NCI-H1092 treated with DMSO at 0.1 percent for 48 hours (cell line): ENCODE data around the gene CARD11.
A peak's percentile ranks its signal among the peaks of the same experiment; 100 is the strongest.

ENCODE experiments used
- DNase-seq: peaks from one replicate; lab custom pipeline; 2025; lab: John Stamatoyannopoulos, UW

Gene CARD11

GRCh38 chr7:2940466-2940865 lies 103.2 kb downstream of the CARD11 start:
- no peak for DNase-seq

DNA sequence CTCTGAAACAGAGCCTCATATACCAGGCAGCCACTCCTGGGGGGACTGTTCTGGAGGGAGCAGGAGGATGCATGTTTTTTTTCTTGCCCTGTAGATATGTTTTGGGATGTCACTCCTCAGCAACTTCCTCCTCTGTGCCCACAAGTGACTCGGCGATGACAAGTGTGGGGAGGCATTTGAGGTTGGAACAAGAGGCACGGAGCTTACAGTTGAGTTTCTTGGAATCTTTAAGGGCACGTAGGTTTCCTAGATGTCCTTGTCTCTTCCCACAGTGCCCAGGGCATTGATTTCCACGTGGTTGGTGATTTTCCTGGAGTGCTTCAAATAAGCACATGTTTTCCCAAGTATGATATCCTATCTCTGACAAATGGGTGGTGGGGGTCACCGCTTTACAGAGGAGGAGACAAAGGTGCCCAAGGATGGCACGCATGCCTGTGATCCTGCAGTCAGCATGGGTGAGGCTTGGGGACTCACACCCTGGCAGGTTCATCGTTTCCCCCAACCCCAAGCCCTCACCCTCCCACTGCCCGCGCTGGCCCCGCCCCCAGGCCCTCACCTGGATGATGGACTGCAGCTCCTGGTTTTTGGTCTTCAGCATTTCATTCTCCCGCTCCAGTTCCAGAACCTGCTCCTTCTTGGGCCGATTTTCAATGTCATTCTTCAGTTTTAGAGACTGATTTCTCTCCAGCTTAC lies 104.3 kb downstream of the CARD11 start:
- DNase-seq: no peak

DNA sequence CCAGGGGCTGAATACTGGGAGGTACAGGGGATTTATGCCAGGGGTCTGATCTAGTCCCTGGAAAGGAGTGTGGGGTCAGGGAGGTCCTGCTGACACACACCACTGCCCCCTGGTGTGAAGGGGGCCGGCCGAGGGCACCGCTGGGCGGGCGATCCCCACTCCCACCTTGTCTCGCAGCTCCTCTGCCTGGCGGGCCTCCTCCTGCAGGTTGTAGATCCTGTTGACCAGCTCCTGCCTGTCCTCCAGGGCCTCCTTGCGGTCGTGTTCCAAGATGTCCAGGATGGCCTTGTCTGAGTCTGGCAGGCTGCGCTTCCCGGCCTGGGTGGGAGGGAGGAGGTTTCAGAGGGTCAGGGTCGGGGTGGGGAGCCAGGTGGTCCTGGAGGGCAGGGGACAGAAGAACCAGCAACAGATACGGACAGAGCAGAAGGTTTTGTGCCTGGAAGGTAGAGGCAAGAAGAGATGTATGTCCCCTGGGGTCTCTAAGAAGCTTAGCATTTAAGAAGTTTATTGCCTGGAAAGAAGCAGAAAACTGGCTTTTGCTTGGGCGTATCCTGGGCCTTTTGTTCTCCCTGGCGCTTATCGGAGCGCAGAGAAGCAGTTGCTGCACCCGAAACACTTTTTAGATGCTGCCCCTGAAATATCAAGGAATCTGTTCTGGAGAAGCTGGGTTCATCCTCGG lies 105.0 kb downstream of the CARD11 start:
- DNase-seq: no peak

- DNase-seq: no peak
Observed at GRCh38 chr7:2937701-2938513, 105.8 kb downstream of the CARD11 start.

DNA sequence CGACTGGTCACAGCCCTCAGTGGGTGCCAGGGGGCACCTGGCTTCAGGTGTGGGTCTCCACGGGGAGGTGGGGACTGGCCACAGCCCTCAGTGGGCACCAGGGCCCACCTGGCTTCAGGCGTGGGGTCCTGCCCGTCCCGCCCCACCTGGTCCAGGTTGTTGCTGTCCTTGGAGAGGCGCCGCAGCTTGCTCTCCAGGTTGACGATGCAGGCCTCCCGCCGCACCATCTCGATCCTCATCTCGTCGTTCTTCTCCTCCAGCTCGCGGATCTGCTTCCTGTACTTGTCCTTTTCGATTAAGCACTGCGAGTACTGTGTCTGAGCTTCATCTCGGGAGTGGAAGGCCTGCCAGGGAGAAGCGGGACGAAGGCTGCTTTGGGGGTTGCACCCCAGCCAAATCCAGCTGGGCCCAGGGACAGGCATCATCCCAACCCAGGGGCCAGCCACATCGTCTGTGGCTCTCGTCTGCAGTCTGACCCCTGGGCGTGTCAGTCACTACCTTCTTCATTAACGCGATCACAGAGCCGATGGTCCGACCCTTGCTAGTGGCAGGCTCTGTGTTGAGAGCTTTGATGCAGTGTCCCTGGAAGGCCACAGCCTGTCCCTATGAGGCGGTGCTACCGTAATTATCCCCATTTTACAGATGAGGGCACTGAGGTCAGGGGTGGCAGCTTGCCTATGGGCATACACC lies 106.6 kb downstream of the CARD11 start:
- DNase-seq: no peak

DNA sequence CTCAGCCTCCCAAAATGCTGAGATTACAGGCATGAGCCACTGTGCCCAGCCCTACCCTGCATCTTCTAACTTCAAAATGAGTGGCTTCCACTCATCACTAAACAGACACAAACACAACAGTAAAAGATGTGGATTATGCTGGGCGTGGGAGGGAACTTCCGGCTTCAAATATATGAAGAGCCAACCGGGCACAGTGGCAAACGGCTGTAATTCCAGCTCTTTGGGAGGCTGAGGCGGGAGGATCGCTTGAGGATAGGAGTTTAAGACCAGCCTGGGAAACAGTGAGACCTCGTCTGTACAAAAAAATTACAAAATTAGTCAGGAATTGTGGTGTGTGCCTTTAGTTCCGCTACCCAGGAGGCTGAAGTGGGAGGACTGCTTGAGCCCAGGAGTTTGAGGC lies 107.4 kb downstream of the CARD11 start:
- DNase-seq: no peak

DNA sequence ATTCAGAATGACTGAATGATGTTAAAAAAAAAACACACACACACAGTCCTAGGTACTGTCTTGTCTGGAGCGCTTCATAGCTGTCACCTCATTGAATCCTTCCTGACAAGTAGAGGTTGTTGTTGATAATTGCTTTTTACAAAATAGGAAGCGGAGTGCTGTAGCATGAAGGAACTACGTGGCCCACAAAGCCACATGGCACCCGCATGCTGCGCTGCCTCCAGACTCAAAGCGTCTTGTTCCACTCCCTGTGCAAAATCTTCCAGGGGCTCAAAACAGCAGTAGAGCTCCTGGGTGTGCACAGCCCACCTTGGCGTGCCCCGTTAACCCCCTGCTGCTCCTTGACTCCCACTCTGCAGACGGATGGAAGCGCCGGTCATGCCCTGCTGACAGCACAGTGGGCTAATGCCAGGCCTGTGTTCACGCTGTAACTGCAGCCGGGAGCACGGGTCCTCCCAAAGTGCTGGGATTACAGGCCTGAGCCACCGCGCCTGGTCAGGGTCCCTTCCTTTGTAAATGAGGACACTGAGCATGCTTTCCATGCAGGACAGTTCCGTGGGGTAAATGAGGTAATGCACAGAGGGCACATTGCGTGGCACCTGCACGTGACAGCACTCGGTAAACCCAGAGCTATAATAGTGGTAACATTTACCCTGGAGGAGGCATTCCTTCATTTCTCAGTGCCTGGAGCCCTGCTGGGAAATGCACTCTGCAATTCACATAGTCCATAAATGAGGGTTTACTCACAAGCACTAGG lies 108.5 kb downstream of the CARD11 start:
- DNase-seq: no peak

GRCh38 chr7:2934211-2934731 lies 109.4 kb downstream of the CARD11 start:
- no peak for DNase-seq

DNA sequence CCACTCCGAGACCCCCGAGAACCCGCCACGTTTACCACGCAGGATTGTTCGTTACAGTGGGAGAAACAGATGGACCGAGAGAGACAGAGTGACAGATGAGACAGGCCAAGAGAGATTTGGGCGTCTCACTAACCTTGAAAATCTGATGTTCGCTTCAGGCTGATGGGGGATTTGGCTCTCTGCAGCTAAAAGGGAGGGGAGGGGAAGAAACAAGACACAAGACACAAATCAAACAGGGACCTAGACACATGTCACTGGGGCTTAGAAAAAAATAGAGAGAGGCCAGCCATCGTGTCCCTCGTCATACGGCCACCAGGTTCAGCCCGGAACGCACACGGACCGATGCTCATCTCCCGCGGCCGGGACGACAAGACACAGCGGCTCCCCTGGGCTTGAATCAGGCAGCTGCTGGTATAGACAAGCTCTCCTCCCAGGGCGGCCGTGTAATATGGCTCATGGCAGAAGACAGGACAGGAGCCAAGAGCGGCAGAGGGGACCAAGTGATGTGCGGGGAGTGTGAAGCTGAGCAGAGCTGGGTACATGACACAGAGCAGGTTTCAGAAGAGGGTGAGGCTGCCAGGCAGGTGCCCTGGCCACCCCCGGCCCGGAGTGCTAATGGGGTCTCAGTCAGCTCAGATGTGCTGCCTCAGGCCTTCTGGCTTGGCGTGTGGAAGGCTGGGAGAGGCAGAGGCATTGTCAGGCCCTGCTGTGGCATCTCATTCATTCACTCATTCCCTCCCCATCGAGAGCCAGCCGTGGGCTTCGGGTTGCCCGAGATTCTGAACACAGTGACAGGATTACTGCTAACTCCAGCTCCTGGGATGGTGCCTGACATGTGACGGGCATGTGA lies 111.0 kb downstream of the CARD11 start:
- DNase-seq: no peak

DNA sequence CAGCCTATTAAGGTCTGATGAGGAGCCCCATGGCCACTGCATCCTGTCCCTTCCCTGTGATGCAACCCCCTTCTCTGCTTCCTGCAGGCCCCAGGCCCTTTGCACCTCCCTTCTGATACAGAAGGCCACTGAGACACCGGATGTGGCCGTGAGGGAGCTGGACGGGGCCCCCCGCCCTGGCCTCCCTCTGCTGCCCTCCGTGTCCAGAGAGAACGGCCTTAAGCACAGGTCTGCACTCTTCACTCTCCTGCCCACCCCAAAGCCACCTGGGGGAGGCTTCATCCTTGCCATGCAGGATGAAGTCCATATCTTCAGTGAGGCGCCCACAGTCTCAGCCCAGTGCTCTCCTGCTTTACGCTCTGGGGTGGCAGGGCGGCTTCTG lies 112.6 kb downstream of the CARD11 start:
- no peak for DNase-seq

DNA sequence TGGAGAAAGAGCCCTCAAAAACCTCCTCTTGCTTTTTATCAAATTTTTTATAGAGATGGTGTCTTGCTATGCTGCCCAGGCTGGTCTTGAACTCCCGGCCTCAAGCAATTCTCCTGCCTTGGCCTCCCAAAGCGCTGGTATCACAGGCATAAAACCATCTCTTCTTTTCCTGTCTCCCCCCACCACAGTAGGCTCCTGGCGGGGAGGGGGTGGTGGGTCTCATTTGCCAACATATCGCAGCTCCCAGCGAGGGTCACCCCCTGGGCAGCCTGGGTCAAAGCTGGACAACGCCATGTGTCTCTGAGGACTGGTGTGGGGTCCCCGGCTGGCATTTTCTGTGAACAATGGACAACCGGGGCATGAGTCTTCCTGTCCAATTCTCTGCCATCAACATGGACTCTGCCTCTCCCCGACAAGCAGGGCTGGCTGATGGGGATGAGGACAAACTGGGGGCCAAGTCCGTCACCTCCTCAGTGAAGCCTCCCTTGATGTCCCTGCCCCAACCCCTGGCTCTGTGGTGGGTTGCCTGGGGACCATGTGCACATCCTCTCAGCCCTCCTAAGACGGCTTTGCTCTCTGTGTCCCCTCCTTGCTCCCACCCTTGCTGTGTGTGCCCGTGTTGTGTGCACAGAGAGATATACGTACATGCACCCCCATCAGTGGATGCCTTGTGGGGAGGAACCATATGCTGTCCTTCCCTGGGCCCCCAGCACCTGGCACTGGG lies 113.2 kb downstream of the CARD11 start:
- no peak for DNase-seq

- no peak for DNase-seq
Observed at GRCh38 chr7:2929321-2930201, 114.1 kb downstream of the CARD11 start.

- peak; percentile 72 for DNase-seq
Observed at GRCh38 chr7:2928613-2929311, 114.9 kb downstream of the CARD11 start.

DNA sequence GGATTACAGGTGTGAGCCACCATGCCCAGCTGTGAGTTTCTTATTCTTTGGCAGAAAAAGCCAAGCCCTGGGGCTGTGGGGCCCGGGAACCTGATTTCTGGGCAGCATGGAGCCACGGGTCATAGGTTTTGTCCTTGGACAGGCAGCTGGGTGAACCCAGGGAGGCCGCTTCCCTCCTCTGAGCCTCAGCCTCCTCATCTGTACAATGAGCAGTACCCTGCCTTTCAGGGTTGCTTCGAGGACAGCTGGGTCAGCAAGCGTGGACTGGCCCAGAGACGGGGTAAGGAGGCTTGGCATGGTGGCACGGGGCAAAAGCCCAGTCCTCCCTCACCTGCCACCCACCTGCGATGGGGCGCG lies 115.4 kb downstream of the CARD11 start:
- no peak for DNase-seq

DNA sequence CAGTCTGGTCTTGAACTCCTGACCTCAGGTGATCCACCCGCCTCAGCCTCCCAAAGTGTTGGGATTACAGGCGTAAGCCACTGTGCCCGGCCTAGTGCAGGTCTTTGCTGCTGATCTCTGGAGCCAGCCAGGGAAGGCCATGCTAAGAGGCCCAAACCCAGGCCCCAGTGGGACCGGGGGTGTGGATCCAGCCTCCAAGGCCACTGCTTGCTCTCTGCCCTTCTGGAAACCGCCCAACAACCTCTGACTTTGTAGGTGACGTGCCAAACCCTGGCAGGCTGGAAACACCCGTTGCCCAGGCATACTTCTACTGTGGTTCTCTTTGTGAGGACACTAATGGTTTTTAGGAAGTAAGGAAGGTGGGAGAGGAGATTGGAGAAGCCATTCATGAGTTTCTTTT lies 116.1 kb downstream of the CARD11 start:
- no peak for DNase-seq

DNA sequence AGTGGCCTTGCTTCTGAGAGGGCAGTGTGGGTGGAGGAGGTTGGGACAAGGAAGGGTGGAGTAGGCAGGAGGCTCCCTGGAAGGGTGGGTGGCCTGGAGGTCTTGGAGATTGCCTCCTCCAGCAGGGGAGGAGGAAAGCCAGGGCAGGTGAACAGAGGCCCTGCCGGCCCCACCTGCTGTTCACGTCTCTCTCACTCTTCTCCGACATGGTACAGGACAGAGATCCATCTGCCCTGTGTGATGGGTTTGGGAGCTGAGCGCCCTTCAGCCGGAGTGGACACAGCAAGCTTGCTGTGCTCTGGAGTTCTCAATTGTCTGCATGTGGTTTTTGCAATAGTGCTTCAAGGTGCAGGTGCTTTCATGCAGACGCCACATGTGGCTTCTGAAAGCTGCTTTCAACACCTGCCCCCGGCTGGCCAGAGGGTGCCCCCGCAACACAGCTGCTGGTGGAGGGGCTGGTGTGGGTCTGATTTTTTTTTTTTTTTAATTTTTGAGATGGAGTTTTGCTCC lies 116.7 kb downstream of the CARD11 start:
- DNase-seq: no peak

DNA sequence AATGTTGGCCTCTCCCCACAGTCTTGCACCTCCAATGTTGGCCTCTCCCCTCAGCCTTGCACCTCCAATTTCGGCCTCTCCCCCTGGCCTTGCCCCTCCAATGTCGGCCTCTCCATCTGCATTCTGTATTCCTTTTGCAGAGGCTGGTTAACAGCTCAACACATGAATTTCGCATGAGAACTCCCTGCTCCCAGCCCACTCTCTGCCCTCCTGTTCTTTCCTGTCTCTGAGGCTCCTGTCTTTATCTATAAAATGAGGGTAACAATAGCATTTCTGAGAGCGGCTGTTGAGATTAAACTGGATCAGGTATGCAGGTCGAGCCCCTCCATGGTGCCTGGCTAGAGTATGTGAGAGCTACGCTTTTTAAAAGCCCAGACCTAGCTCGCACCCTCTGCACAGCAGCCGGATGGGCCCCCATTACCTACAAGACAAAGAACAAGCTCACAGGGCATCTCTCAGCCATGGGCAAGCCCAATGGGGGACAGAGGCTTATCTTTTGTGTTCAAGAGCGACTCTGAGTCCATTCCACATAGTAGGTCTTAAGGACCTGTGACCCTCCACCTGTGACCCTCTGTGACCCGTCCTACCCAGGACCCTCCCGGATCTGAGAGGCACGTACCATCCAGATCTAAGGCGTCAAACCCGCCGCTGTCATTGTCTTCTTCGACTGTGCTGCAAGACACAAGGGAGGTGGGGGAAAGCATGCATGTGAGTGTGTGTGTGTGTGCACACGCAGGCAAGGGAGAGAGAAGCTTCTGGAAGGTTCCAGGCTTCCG lies 117.4 kb downstream of the CARD11 start:
- DNase-seq: no peak
